Measurements from ENCODE around the gene VEZT. TPM values are rescaled to one million over a fixed set of nuclear protein-coding genes. Genes with fewer than 3 reads are reported as not detected.
A peak's percentile ranks its signal among the peaks of the same experiment; 100 is the strongest.

The VEZT gene
- total RNA-seq, 4 donors from 2014 or later: 73.0 to 90.3 (median 87.0) TPM

DNA sequence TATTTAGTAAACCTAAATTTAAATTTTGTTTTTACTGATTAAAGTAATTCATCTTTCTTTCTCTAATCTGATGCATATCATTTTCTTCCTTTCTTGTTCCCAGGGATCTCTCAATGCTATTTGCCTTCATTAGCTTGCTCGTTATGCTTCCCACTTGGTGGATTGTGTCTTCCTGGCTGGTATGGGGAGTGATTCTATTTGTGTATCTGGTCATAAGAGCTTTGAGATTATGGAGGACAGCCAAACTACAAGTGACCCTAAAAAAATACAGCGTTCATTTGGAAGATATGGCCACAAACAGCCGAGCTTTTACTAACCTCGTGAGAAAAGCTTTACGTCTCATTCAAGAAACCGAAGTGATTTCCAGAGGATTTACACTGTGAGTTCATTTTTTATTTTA lies 48.6 kb downstream of the VEZT start:
- TF ChIP-seq POLR2AphosphoS5 (IDR thresholded peaks at IDR 0.05) (no peak), EP300 (IDR thresholded peaks at IDR 0.05) (no peak), POLR2A (IDR thresholded peaks at IDR 0.05; ENCODE audit: low read depth) (no peak)
- TF ChIP-seq, protein P1, sequence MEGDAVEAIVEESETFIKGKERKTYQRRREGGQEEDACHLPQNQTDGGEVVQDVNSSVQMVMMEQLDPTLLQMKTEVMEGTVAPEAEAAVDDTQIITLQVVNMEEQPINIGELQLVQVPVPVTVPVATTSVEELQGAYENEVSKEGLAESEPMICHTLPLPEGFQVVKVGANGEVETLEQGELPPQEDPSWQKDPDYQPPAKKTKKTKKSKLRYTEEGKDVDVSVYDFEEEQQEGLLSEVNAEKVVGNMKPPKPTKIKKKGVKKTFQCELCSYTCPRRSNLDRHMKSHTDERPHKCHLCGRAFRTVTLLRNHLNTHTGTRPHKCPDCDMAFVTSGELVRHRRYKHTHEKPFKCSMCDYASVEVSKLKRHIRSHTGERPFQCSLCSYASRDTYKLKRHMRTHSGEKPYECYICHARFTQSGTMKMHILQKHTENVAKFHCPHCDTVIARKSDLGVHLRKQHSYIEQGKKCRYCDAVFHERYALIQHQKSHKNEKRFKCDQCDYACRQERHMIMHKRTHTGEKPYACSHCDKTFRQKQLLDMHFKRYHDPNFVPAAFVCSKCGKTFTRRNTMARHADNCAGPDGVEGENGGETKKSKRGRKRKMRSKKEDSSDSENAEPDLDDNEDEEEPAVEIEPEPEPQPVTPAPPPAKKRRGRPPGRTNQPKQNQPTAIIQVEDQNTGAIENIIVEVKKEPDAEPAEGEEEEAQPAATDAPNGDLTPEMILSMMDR (IDR thresholded peaks at IDR 0.05): no peak
- intact Hi-C loops (cut with DNase I): no loop called here
- peaks cover 0 to 60% (median 24%) of the 10 kb centered on the region in 4 donors for H3K36me3 ChIP-seq
- H3K4me3 ChIP-seq: no peak overlapping the region
- H3K9me3 ChIP-seq: no peaks in the 10 kb centered on the region
- WGBS: 89% methylated on average over 6 of the region's 6 CpGs
- no peak for DNase-seq (ENCODE audit: extremely low spot score)
- H3K4me1 ChIP-seq: peaks cover 13 to 27% (median 19%) of the 10 kb centered on the region in 4 donors
- H3K27me3 ChIP-seq: no peaks in the 10 kb centered on the region
- H3K27ac ChIP-seq (replicated peaks in 1 of 4): no peak overlapping the region

DNA sequence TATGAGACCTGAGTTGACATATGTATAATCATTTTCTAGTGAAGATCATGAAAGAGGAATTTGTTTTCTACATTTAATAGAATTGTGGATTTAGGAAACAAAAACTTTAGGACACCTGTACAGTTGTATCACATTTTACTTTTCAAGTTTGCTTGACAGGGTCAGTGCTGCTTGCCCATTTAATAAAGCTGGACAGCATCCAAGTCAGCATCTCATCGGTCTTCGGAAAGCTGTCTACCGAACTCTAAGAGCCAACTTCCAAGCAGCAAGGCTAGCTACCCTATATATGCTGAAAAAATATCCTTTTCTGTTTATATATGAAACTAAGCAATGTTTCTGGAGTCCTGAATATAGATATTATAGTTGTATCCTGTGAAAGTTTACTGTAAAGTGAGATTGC lies 52.3 kb downstream of the VEZT start:
- H3K36me3 ChIP-seq: peaks cover 0 to 55% (median 29%) of the 10 kb centered on the region in 4 donors
- DNase-seq (ENCODE audit: extremely low spot score): no peak
- WGBS: 37% methylated on average over 3 of the region's 3 CpGs
- H3K9me3 ChIP-seq: no peaks in the 10 kb centered on the region
- intact Hi-C loops (cut with DNase I): no loop called here
- no peaks in the 10 kb centered on the region for H3K27me3 ChIP-seq
- TF ChIP-seq EP300 (IDR thresholded peaks at IDR 0.05) (no peak), POLR2AphosphoS5 (IDR thresholded peaks at IDR 0.05) (no peak), POLR2A (IDR thresholded peaks at IDR 0.05; ENCODE audit: low read depth) (no peak)
- TF ChIP-seq, protein P1 (IDR thresholded peaks at IDR 0.05): no peak
- no peak overlapping the region for H3K4me3 ChIP-seq
- peaks cover 4 to 13% (median 11%) of the 10 kb centered on the region in 4 donors for H3K4me1 ChIP-seq
- H3K27ac ChIP-seq (replicated peaks in 1 of 4): no peak overlapping the region

DNA sequence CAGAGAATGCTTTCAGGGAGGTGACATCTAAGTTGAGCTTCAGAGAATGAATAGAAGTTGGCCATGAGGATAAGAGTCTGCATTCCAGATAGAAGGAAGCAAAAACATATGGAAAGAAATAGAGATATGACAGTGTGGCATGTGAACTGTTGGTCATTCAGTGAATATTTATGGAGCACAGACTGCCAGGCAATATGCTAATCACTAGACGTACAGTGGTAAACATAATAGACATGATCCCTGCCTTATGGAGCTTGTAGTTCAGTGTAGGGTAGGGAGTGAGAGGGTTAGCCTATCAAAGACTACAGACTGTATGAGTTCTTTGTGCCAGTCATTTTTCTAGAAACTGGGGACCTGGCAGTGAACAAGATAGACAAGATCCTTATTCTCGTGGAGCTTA lies 53.9 kb downstream of the VEZT start:
- Histone ChIP-seq H3K4me3 (no peak overlapping the region), H3K27ac (replicated peaks in 1 of 4) (no peak overlapping the region), H3K4me1 (peaks cover 0 to 13% (median 11%) of the 10 kb centered on the region in 4 donors), H3K9me3 (no peaks in the 10 kb centered on the region), H3K27me3 (no peaks in the 10 kb centered on the region), H3K36me3 (peaks cover 0 to 53% (median 33%) of the 10 kb centered on the region in 4 donors)
- no peak for DNase-seq (ENCODE audit: extremely low spot score)
- no peak for TF ChIP-seq EP300 (IDR thresholded peaks at IDR 0.05)
- TF ChIP-seq POLR2AphosphoS5 (IDR thresholded peaks at IDR 0.05): no peak
- TF ChIP-seq, protein P1 (IDR thresholded peaks at IDR 0.05): no peak
- no peak for TF ChIP-seq POLR2A (IDR thresholded peaks at IDR 0.05; ENCODE audit: low read depth)
- 92% methylated on average over 2 of the region's 2 CpGs for WGBS
- intact Hi-C loops (cut with DNase I): no loop called here

DNA sequence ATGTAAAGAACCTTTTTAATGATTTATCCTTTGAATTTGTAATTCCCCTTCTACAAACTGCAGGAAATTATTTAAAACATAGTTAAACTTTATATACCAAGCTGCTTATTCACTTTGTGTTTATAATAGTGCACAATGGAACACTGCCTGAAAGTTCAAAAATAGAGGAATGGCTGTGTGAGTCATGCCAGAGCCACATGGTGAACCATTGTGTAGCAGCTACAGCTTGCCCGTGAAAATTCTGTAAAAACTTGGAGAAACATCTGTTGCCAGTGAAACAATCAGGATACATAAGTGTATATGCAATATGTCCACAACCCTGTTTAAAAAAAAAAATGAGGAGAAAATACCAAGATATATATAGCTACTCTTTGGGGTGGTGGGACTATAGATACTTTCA lies 59.5 kb downstream of the VEZT start:
- Histone ChIP-seq H3K4me3 (no peak overlapping the region), H3K4me1 (peaks cover 0 to 16% (median 13%) of the 10 kb centered on the region in 4 donors), H3K27me3 (no peaks in the 10 kb centered on the region), H3K9me3 (no peaks in the 10 kb centered on the region), H3K36me3 (peaks cover 1 to 63% (median 24%) of the 10 kb centered on the region in 4 donors), H3K27ac (replicated peaks in 1 of 4) (peak overlapping the region in 3 of 4 donors; percentile 11 to 39 (median 38))
- intact Hi-C loops (cut with DNase I): no loop called here
- 20% methylated on average over 1 of the region's 1 CpG for WGBS
- DNase-seq (ENCODE audit: extremely low spot score): no peak
- TF ChIP-seq, protein P1 (IDR thresholded peaks at IDR 0.05): no peak
- peak; percentile 10 to 16 for TF ChIP-seq POLR2AphosphoS5 (IDR thresholded peaks at IDR 0.05)

DNA sequence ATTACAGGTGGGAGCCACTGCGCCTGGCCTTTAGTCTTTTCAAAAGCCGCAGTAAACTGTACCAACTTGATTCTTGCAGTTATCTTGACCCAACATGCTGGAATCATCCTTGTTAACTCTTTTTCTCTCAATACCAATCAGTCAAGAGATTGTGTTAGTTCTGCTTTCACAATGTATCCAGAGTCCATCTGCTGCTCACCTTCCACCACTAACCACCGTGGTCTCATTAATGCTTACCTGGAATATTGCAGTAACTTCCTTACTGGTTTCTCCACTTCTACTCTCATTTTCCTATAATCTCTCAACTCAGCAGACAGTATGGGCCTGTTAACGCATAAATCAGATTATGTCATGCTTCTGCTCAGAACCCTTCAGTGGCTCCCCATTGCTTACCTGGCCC lies 62.2 kb downstream of the VEZT start:
- intact Hi-C loops (cut with DNase I): no loop called here
- Histone ChIP-seq H3K27ac (replicated peaks in 1 of 4) (no peak overlapping the region), H3K4me3 (no peak overlapping the region), H3K27me3 (no peaks in the 10 kb centered on the region), H3K4me1 (peaks cover 0 to 16% (median 13%) of the 10 kb centered on the region in 4 donors), H3K36me3 (peaks cover 11 to 76% (median 38%) of the 10 kb centered on the region in 4 donors), H3K9me3 (no peaks in the 10 kb centered on the region)
- TF ChIP-seq POLR2AphosphoS5 (IDR thresholded peaks at IDR 0.05): no peak
- no peak for TF ChIP-seq POLR2A (IDR thresholded peaks at IDR 0.05; ENCODE audit: low read depth)
- TF ChIP-seq EP300 (IDR thresholded peaks at IDR 0.05): no peak
- TF ChIP-seq, protein P1 (IDR thresholded peaks at IDR 0.05): no peak
- no peak for DNase-seq (ENCODE audit: extremely low spot score)
- WGBS: 99% methylated on average over 4 of the region's 4 CpGs

All from esophagus muscularis mucosa (tissue), 4 donors.